ENCODE measurements around the gene TMEM87B.

DNA sequence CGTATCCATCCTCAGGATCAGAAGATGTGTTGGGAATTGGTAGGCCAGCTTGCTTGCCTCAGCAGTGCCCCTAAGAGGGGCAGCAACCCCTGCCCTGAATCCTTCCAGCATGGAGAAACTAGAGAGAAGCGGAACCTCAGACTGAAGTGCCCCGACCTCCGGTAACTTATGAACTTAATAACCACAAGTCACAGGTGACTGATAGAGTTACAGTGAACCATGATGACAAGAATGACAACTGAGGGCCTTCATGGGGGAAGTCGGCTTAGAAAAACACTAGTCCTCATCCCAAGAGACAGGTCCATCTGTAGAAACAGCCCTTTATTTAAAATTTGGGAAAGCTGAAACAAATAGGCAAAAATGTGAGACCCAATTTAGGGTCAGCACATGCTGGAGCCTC is 42.5 kb upstream of the TMEM87B start:
- TF ChIP-seq, protein P1, sequence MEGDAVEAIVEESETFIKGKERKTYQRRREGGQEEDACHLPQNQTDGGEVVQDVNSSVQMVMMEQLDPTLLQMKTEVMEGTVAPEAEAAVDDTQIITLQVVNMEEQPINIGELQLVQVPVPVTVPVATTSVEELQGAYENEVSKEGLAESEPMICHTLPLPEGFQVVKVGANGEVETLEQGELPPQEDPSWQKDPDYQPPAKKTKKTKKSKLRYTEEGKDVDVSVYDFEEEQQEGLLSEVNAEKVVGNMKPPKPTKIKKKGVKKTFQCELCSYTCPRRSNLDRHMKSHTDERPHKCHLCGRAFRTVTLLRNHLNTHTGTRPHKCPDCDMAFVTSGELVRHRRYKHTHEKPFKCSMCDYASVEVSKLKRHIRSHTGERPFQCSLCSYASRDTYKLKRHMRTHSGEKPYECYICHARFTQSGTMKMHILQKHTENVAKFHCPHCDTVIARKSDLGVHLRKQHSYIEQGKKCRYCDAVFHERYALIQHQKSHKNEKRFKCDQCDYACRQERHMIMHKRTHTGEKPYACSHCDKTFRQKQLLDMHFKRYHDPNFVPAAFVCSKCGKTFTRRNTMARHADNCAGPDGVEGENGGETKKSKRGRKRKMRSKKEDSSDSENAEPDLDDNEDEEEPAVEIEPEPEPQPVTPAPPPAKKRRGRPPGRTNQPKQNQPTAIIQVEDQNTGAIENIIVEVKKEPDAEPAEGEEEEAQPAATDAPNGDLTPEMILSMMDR (IDR thresholded peaks at IDR 0.05): no peak
- TF ChIP-seq POLR2A (IDR thresholded peaks at IDR 0.05): no peak

All from ovary (tissue), 3 donors.